IPS DF 6.9 (cell line): ENCODE results near the gene PMF1.
"Not testable (repeated sequence)": the region's sequence is repeated elsewhere in the genome, so short reads cannot be mapped to it uniquely, and the experiment has no call there.

Experiments
- DNase-seq: peaks from one replicate; pipeline ENCODE4 v3.0.0-alpha.2; 2013; ENCODE audit warnings: low read depth, low spot score
- H3K27ac ChIP-seq: one replicate; pipeline ENCODE4 v1.5.1; 2013; ENCODE audit warnings: low read length, control low read depth
- H3K27me3 ChIP-seq: 2 replicates; pipeline ENCODE4 v1.6.1; 2013; ENCODE audit warnings: mild to moderate bottlenecking, low read length; ENCODE audit not compliant: control insufficient read depth, insufficient read depth
- H3K36me3 ChIP-seq: 2 replicates; pipeline ENCODE4 v1.6.1; 2013; ENCODE audit warnings: low read length; ENCODE audit not compliant: control insufficient read depth, insufficient read depth
- H3K4me1 ChIP-seq: 2 replicates; pipeline ENCODE4 v1.6.1; 2013; ENCODE audit warnings: low read length; ENCODE audit not compliant: control insufficient read depth, insufficient read depth
- H3K4me3 ChIP-seq: 2 replicates; pipeline ENCODE4 v1.5.1; 2013; ENCODE audit warnings: mild to moderate bottlenecking, low read length
- H3K9me3 ChIP-seq: 2 replicates; pipeline ENCODE4 v1.6.1; 2013; ENCODE audit warnings: low read length, inconsistent platforms; ENCODE audit not compliant: control insufficient read depth, insufficient read depth
- WGBS: extraction: QIAGEN DNeasy Blood & Tissue Kit; methylation state at CpG from one replicate; pipeline ENCODE4 v1.1.7; 2013; ENCODE audit warnings: mixed read lengths, missing lambda C conversion rate; ENCODE audit not compliant: insufficient read length, insufficient coverage; 5-methylcytosine and 5-hydroxymethylcytosine counted together

Gene PMF1

DNA sequence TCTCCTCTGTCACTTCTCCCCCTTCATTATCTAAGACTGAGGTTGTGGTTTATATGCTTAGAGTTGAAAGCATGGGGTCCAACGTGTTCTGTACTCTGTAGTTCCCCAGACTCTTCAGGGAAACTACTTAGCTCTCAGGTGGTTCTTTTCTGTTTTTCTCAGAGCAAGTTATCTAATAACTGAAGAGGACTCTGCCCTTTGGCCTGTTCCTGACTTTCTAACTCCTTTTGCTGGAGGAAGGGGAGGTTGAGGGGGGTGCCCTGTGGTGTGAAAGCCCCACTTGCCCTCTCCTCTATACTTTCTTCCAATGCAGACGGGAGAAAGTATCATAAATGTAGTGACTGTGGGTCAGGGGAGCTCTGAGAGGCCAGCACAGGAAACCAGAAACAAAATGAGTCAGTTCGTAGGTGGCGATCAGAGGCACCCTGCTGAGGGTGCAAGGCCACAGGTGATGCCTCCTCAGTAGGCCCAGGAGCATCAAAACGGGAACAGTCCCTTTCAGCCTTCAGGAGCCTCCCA is 13.9 kb upstream of the PMF1 start:
- Histone ChIP-seq H3K4me3 (no peak overlapping the region), H3K36me3 (0 out of 2 replicates have a peak, but pooled peaks cover 4% of the 10 kb centered on the region), H3K27ac (no peak overlapping the region), H3K9me3 (no peaks in the 10 kb centered on the region), H3K4me1 (peaks cover 1% of the 10 kb centered on the region), H3K27me3 (no peaks in the 10 kb centered on the region)
- no CpG with 5 or more reads among the region's 5 CpGs for WGBS
- DNase-seq = no peak

DNA sequence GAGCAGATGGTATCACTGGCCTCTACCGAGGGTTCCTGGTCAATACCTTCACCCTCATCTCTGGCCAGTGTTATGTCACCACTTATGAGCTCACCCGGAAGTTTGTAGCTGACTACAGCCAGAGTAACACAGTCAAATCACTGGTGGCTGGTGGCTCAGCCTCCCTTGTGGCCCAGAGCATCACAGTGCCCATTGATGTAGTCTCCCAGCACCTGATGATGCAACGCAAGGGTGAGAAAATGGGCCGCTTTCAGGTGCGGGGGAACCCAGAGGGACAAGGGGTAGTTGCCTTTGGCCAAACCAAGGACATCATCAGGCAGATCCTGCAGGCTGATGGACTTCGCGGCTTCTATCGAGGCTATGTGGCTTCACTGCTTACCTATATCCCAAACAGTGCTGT is 12.8 kb upstream of the PMF1 start:
- no peaks in the 10 kb centered on the region for H3K27me3 ChIP-seq
- no peak overlapping the region for H3K4me3 ChIP-seq
- 0 out of 2 replicates have a peak, but pooled peaks cover 4% of the 10 kb centered on the region for H3K36me3 ChIP-seq
- WGBS = no CpG with 5 or more reads among the region's 8 CpGs
- no peaks in the 10 kb centered on the region for H3K9me3 ChIP-seq
- H3K27ac ChIP-seq = no peak overlapping the region
- no peaks in the 10 kb centered on the region for H3K4me1 ChIP-seq
- DNase-seq = no peak

DNA sequence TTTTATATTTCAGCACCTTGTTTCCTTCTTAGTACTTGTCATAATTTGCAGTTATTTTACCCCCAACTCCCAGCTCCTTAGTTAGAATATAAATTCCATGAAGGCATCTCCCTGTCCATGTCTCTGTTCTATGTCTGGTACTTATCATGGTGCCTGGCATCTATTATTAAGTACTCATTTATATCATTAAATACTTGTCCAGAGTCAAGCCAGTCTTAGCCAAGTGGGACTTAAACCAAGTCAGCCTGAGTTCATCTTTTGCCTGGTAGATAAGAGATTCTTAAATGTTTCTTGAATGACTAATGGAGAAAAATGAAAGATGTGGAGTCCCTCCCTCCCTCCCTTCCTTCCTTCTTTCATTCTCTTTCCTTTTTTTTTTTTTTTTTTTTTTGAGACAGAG is 9.5 kb upstream of the PMF1 start:
- H3K27me3 ChIP-seq = no peaks in the 10 kb centered on the region
- no peak for DNase-seq
- H3K4me1 ChIP-seq = no peaks in the 10 kb centered on the region; the same call in 1 of the 2 replicates
- H3K9me3 ChIP-seq = no peaks in the 10 kb centered on the region
- no peak overlapping the region for H3K27ac ChIP-seq
- peaks cover 6% of the 10 kb centered on the region; the same call in 1 of the 2 replicates for H3K36me3 ChIP-seq
- H3K4me3 ChIP-seq = no peak overlapping the region

DNA sequence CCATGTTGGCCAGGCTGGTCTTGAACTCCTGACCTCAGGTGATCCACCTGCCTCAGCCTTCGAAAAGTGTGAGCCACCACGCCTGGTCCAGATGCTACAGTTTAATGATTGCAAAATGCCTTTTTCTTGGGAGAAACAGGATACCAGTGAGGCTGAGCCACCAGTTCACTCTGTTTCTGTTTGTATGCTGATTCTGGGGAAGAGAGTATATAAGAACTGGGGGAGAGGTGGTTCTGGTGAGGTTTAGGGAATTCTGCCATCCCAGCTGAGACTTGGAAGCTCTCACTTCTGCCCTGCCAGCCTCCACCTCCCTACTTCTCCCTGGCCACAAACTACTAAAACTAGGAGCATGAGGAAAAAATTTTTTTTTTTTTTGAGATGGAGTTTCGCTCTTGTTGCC is 8.1 kb upstream of the PMF1 start:
- WGBS = no CpG with 5 or more reads among the region's 3 CpGs
- H3K9me3 ChIP-seq = no peaks in the 10 kb centered on the region
- peaks cover 6% of the 10 kb centered on the region; the same call in 1 of the 2 replicates for H3K36me3 ChIP-seq
- DNase-seq = no peak
- H3K4me1 ChIP-seq = no peaks in the 10 kb centered on the region; the same call in 1 of the 2 replicates
- H3K27me3 ChIP-seq = no peaks in the 10 kb centered on the region
- no peak overlapping the region for H3K4me3 ChIP-seq
- no peak overlapping the region for H3K27ac ChIP-seq

DNA sequence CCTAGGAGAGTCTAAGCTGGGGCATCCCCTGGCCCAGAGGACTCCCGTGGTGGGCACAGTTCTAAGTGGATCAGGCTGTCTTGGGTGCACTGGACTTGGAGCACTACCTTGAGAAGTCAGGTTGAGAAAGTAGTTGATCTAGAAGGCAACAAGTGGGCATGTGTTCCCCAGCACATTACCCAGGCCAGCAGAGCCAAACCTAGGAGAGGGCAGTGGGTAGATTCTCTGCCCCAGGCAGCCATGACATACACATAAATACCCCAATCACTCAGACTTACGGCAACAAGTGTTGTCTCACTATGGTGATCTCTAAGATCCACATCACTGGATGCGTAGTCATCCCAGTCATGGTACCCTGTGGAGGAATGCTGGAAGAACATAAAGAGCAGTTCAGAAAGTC is 1.6 kb upstream of the PMF1 start:
- Histone ChIP-seq H3K9me3 (no peaks in the 10 kb centered on the region), H3K27ac (no peak overlapping the region), H3K4me3 (no peak overlapping the region)

DNA sequence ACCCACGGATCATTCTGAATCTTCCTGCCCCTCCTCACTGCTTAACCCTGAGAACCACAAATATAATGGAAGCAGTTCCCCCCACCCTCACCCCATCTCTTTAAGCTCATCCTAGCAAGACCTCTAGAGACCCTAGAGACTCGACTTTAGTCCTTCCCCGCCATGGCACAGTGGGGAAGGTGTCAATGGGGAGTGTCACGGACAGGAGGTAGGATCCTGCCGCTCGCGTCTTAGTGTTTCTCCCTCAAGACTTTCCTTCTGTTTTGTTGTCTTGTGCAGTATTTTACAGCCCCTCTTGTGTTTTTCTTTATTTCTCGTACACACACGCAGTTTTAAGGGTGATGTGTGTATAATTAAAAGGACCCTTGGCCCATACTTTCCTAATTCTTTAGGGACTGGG is 677 bp upstream of the PMF1 start:
- WGBS = no CpG with 5 or more reads among the region's 9 CpGs
- H3K36me3 ChIP-seq = peaks cover 6% of the 10 kb centered on the region
- DNase-seq = no peak
- H3K9me3 ChIP-seq = no peaks in the 10 kb centered on the region
- H3K4me3 ChIP-seq = no peak overlapping the region
- no peak overlapping the region for H3K27ac ChIP-seq
- no peaks in the 10 kb centered on the region; the same call in 1 of the 2 replicates for H3K4me1 ChIP-seq
- H3K27me3 ChIP-seq = no peaks in the 10 kb centered on the region

More for the DNA sequence above, 1.6 kb upstream of the PMF1 start:
- Histone ChIP-seq H3K4me1 (no peaks in the 10 kb centered on the region; the same call in 1 of the 2 replicates), H3K36me3 (peaks cover 6% of the 10 kb centered on the region), H3K27me3 (no peaks in the 10 kb centered on the region)
- DNase-seq = no peak
- no CpG with 5 or more reads among the region's 3 CpGs for WGBS

DNA sequence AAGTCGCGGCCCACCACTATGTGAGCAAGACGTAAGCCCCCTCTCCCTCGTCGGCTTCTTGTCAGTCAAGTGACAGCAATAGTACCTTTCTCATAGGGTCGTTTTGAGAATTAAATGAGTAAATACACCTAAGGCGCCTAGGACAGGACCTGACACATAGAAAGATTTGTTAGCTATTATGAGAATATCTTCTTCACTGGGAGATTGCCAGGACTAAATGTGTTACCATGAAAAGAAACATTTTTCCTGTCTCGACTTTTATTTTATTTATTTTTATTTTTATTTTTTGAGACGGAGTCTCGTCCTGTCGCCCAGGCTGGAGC is 798 bp downstream of the PMF1 start:
- peaks cover 4% of the 10 kb centered on the region for H3K36me3 ChIP-seq

DNA sequence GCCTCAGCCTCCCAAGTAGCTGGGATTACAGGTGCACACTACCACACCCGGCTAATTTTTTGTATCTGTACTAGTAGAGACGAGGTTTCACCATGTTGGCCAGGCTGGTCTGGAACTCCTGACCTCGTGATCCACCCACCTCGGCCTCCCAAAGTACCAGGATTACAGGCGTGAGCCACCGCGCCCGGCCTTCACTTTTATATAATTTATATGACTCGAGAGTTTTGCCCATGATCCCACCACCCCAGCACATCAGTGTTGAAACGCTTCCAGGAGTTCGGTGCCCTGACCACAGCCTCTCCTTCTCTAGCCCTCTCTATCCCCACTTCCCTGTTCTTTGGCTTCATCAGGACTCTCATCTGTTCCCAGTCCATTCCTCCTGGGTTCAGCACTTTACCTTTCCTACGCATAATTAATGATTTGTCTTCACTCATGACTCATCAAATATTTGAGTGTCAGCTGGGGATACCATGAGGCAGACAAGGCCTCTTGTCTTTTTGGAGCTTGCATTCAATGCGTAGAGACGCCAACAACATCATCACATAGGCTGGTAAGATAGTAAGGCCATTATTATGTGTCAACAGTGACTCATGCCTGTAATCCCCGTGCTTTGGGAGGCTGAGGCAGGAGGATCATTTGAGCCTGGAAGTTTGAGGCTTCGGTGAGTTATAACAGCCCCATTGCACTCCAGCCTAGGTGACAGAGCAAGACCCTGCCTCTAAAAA is 1.4 kb downstream of the PMF1 start:
- Histone ChIP-seq H3K9me3 (no peaks in the 10 kb centered on the region), H3K4me3 (no peak overlapping the region), H3K4me1 (no peaks in the 10 kb centered on the region), H3K27ac (no peak overlapping the region), H3K36me3 (peaks cover 4% of the 10 kb centered on the region), H3K27me3 (no peaks in the 10 kb centered on the region)
- WGBS = no CpG with 5 or more reads among the region's 16 CpGs
- no peak for DNase-seq

More for the DNA sequence above, 798 bp downstream of the PMF1 start:
- WGBS = no CpG with 5 or more reads among the region's 11 CpGs
- Histone ChIP-seq H3K4me1 (no peaks in the 10 kb centered on the region), H3K27me3 (no peaks in the 10 kb centered on the region), H3K27ac (no peak overlapping the region), H3K4me3 (peak overlapping the region; percentile 62; the same call in 1 of the 2 replicates), H3K9me3 (no peaks in the 10 kb centered on the region)
- no peak for DNase-seq

DNA sequence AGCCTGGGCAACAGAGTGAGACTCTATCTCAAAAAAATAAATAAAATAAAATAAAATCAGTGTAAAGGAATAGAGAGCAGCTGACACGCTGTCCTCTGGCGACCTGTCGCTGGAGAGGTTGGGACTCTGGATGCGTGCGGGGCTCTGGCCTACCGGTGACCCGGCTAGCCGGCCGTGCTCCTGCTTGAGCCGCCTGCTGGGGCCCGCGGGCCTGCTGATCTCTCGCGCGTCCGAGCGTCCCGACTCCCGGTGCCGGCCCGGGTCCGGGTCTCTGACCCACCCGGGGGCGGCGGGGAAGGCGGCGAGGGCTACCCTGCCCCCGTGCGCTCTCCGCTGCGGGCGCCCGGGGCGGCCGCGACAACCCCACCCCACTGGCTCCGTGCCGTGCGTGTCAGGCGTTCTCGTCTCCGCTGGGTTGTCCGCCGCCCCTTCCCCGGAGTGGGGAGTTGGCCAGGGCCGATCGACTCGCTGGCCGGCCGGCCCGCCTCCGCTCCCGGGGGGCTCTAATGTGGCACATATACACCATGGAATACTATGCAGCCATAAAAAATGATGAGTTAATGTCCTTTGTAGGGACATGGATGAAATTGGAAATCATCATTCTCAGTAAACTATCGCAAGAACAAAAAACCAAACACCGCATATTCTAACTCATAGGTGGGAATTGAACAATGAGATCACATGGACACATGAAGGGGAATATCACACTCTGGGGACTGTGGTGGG is 3.7 kb downstream of the PMF1 start:
- not testable (repeated sequence) for H3K4me1 ChIP-seq, H3K27ac ChIP-seq, H3K9me3 ChIP-seq, H3K36me3 ChIP-seq, DNase-seq, H3K4me3 ChIP-seq, H3K27me3 ChIP-seq
- WGBS = no CpG with 5 or more reads among the region's 55 CpGs

DNA sequence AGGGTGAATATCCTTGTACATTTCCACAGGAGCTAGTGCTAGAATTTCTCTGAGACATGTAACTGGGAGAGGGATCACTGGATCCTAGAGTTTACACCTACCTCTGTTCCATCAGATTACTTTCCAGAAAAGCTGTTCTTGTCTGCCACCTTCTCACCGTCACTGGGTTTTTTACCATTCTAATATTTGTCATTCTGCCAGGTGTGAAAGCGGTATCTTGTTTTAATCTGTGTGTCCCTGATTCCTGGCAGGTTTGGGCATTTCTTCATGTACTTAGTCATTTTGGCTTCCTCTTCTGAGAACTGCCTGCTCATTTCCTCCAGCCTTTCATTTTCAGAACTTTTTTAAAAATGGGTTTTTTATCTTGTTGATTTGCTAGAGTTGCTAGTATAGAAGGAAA is 5.1 kb downstream of the PMF1 start:
- Histone ChIP-seq H3K4me3 (no peak overlapping the region), H3K4me1 (no peaks in the 10 kb centered on the region), H3K9me3 (no peaks in the 10 kb centered on the region), H3K27ac (no peak overlapping the region), H3K36me3 (peaks cover 5% of the 10 kb centered on the region; the same call in 1 of the 2 replicates), H3K27me3 (no peaks in the 10 kb centered on the region)
- no CpG with 5 or more reads among the region's 2 CpGs for WGBS
- no peak for DNase-seq
